ENCODE measurements around the gene SLC29A3.

Gene SLC29A3

DNA sequence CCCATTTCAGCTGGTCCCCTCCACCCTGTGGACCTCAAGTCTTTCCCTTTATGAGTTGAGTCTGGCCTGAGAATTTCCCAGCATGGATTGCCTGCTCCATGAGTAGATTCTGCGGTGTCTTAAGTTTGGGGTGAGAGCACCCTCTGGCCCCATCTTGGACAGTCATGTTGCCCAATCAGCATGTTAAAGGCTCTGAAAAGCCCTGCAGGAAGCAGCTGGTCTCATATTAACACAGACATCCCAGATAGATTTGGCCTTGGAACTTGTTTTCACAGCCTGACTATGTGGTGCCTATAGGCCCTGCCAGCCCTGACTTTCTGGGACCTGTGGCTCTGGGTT lies 15.5 kb upstream of the SLC29A3 start:
- ChIA-PET POLR2A (no interaction called here), CTCF (no interaction called here)
- TF ChIP-seq SUZ12 (IDR thresholded peaks at IDR 0.05) (no peak), L3MBTL2 (conservative IDR thresholded peaks at IDR 0.05) (no peak), LEF1 (IDR thresholded peaks at IDR 0.05; ENCODE audit: borderline replicate concordance) (no peak), NFRKB (IDR thresholded peaks at IDR 0.05) (no peak), TARDBP (IDR thresholded peaks at IDR 0.05) (no peak), HDGF (IDR thresholded peaks at IDR 0.05; ENCODE audit: borderline replicate concordance) (no peak), BHLHE40 (IDR thresholded peaks at IDR 0.05; ENCODE audit: borderline replicate concordance) (no peak), ELF4 (IDR thresholded peaks at IDR 0.05) (no peak), FOXA1 (IDR thresholded peaks at IDR 0.05) (no peak), FOXK2 (IDR thresholded peaks at IDR 0.05) (no peak), CTBP1 (IDR thresholded peaks at IDR 0.05; ENCODE audit: borderline replicate concordance) (no peak), ARNT (IDR thresholded peaks at IDR 0.05) (no peak), ZNF384 (IDR thresholded peaks at IDR 0.05) (no peak), SP1 (IDR thresholded peaks at IDR 0.05) (no peak), FOXM1 (IDR thresholded peaks at IDR 0.05; ENCODE audit: borderline replicate concordance) (no peak)
- TF ChIP-seq, protein P1, sequence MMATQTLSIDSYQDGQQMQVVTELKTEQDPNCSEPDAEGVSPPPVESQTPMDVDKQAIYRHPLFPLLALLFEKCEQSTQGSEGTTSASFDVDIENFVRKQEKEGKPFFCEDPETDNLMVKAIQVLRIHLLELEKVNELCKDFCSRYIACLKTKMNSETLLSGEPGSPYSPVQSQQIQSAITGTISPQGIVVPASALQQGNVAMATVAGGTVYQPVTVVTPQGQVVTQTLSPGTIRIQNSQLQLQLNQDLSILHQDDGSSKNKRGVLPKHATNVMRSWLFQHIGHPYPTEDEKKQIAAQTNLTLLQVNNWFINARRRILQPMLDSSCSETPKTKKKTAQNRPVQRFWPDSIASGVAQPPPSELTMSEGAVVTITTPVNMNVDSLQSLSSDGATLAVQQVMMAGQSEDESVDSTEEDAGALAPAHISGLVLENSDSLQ (IDR thresholded peaks at IDR 0.05), result no peak
- DNase-seq (ENCODE audit: extremely low spot score), result no peak

DNA sequence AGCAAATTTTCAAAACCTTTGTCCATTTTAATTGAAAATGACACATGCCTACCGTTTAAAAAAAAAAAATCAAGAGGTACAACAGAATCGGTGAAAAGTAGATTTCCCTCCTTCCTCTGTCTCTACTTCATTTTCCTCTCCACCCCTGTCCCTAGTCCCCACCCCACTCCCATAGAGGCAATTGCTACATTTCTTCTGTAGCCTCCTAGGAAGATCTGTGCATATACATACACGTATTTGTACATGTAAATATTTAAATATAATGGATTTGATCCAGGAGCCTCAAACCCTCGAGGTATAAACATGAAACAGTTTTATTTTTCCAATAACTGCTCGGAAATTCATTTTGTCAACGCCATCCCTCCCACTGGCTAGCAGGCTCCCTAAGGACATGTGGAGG lies 14.1 kb upstream of the SLC29A3 start:
- POLR2A ChIA-PET, result no interaction called here
- TF ChIP-seq, protein P1 (IDR thresholded peaks at IDR 0.05), result no peak
- TF ChIP-seq HDGF (IDR thresholded peaks at IDR 0.05; ENCODE audit: borderline replicate concordance) (no peak), NFRKB (IDR thresholded peaks at IDR 0.05) (no peak), SUZ12 (IDR thresholded peaks at IDR 0.05) (no peak), ZNF384 (IDR thresholded peaks at IDR 0.05) (no peak), ELF4 (IDR thresholded peaks at IDR 0.05) (no peak), ARNT (IDR thresholded peaks at IDR 0.05) (no peak), FOXM1 (IDR thresholded peaks at IDR 0.05; ENCODE audit: borderline replicate concordance) (no peak), SP1 (IDR thresholded peaks at IDR 0.05) (no peak), CTBP1 (IDR thresholded peaks at IDR 0.05; ENCODE audit: borderline replicate concordance) (no peak), TARDBP (IDR thresholded peaks at IDR 0.05) (no peak), FOXK2 (IDR thresholded peaks at IDR 0.05) (no peak), BHLHE40 (IDR thresholded peaks at IDR 0.05; ENCODE audit: borderline replicate concordance) (no peak), FOXA1 (IDR thresholded peaks at IDR 0.05) (no peak), LEF1 (IDR thresholded peaks at IDR 0.05; ENCODE audit: borderline replicate concordance) (no peak)
- CTCF ChIA-PET, result interaction anchor here (0.6 kb wide), 1 partner anchor 782 kb away, joined by 3 read pairs; no protein-coding TSS in a partner anchor
- no peak for DNase-seq (ENCODE audit: extremely low spot score)

DNA sequence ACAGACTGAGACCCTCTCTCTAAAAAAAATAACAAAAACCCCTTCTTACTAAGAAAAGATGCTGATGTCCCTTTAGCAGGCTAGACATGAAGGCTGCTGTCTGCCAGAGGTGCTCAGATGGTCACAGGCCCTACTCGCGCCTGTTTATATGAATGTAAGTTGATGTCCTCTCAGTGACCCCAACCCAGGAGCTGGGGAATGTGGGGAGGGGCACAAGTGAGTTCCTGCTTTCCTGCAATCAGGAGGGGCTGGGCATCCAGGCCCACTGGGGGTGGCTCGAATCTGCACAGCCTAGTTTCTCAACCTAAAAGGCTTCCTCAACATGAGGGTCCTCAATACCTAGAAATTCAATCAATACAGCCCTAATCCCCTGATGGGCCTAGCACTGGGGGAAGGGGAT lies 12.1 kb upstream of the SLC29A3 start:
- TF ChIP-seq NFRKB (IDR thresholded peaks at IDR 0.05), result no peak
- ChIA-PET POLR2A (no interaction called here), CTCF (no interaction called here)
- DNase-seq (ENCODE audit: extremely low spot score), result no peak

DNA sequence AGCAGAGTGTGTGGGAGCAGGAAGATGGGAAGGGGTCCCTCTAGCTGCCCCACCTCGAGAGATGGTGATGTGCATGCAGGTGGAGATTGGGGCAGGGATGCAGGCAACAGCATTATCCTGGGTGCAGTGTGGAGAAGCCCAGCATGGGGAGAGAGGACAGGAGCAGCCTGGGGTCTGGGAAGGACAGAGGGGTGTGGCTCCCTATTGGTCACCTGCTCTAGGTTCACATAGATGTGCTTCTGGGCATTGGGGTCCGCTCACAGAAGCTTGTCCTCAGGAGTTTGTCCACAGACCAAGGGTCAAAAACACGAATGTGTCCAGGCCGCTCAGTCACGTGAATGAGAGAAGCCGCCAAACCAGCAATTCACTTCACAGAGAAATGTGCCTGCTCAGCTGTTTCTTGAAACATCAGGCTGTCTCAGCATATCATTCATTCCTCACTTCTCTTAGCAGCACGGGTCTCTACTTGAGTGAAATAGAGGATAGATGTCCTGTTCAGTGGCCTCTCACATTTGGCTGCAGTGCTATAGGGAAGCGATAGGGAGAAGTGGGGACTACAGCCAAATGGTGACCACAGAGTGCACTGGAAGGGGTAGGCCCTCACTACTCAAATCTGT lies 11.5 kb upstream of the SLC29A3 start:
- TF ChIP-seq SP1 (IDR thresholded peaks at IDR 0.05) (no peak), TARDBP (IDR thresholded peaks at IDR 0.05) (no peak), BHLHE40 (IDR thresholded peaks at IDR 0.05; ENCODE audit: borderline replicate concordance) (no peak), HDGF (IDR thresholded peaks at IDR 0.05; ENCODE audit: borderline replicate concordance) (no peak), NFRKB (IDR thresholded peaks at IDR 0.05) (no peak), LEF1 (IDR thresholded peaks at IDR 0.05; ENCODE audit: borderline replicate concordance) (no peak), ELF4 (IDR thresholded peaks at IDR 0.05) (no peak), FOXA1 (IDR thresholded peaks at IDR 0.05) (no peak), L3MBTL2 (conservative IDR thresholded peaks at IDR 0.05) (no peak), CTBP1 (IDR thresholded peaks at IDR 0.05; ENCODE audit: borderline replicate concordance) (no peak), FOXK2 (IDR thresholded peaks at IDR 0.05) (no peak), ARNT (IDR thresholded peaks at IDR 0.05) (no peak), SUZ12 (IDR thresholded peaks at IDR 0.05) (no peak), ZNF384 (IDR thresholded peaks at IDR 0.05) (no peak)
- TF ChIP-seq, protein P1 (IDR thresholded peaks at IDR 0.05), result no peak
- CTCF ChIA-PET, result no interaction called here
- POLR2A ChIA-PET, result no interaction called here
- DNase-seq (ENCODE audit: extremely low spot score), result no peak

DNA sequence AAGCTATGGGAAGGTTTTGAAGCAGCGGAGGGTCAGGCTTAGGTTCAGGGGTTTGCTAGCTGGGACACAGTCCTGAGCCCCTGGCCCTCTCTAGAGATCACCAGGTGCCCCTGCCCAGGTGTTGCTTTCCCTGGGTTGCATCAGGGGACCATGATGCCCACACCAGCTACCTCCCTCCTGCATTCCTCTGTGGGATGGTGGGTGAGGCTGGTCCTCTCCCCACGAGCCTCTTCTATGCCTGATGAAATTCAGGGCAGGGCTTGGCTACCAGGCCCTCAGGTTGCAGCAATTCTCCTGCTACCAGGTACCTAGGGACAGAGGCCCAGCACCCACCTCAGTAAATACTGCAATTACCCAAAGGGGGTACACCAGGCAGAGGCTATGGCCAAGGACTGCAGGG lies 10.8 kb upstream of the SLC29A3 start:
- ChIA-PET POLR2A (interaction anchor here (0.8 kb wide), 1 partner anchor 15 kb away, joined by 3 read pairs; no protein-coding TSS in a partner anchor), CTCF (no interaction called here)
- TF ChIP-seq NFRKB (IDR thresholded peaks at IDR 0.05) (no peak), TARDBP (IDR thresholded peaks at IDR 0.05) (no peak), ELF4 (IDR thresholded peaks at IDR 0.05) (no peak), SP1 (IDR thresholded peaks at IDR 0.05) (no peak), FOXM1 (IDR thresholded peaks at IDR 0.05; ENCODE audit: borderline replicate concordance) (no peak), LEF1 (IDR thresholded peaks at IDR 0.05; ENCODE audit: borderline replicate concordance) (no peak), FOXA1 (IDR thresholded peaks at IDR 0.05) (no peak), BHLHE40 (IDR thresholded peaks at IDR 0.05; ENCODE audit: borderline replicate concordance) (no peak), SUZ12 (IDR thresholded peaks at IDR 0.05) (no peak), ZNF384 (IDR thresholded peaks at IDR 0.05) (no peak), L3MBTL2 (conservative IDR thresholded peaks at IDR 0.05) (no peak), CTBP1 (IDR thresholded peaks at IDR 0.05; ENCODE audit: borderline replicate concordance) (no peak), FOXK2 (IDR thresholded peaks at IDR 0.05) (no peak), HDGF (IDR thresholded peaks at IDR 0.05; ENCODE audit: borderline replicate concordance) (no peak), ARNT (IDR thresholded peaks at IDR 0.05) (no peak)
- TF ChIP-seq, protein P1 (IDR thresholded peaks at IDR 0.05), result no peak
- no peak for DNase-seq (ENCODE audit: extremely low spot score)

Measured in HEK293T (cell line).